GM19351 (cell line): ENCODE results near the gene EEFSEC.

Experiments used
- ATAC-seq: cut with Tn5 transposase; IDR thresholded peaks from one replicate; pipeline ENCODE4 v1.9.1; 2021; ENCODE audit warnings: mild to moderate bottlenecking, moderate library complexity; ENCODE audit not compliant: unreplicated experiment

Gene EEFSEC

GRCh38 chr3:128328546-128329458, 175.5 kb downstream of the EEFSEC start:
- ATAC-seq: no peak

DNA sequence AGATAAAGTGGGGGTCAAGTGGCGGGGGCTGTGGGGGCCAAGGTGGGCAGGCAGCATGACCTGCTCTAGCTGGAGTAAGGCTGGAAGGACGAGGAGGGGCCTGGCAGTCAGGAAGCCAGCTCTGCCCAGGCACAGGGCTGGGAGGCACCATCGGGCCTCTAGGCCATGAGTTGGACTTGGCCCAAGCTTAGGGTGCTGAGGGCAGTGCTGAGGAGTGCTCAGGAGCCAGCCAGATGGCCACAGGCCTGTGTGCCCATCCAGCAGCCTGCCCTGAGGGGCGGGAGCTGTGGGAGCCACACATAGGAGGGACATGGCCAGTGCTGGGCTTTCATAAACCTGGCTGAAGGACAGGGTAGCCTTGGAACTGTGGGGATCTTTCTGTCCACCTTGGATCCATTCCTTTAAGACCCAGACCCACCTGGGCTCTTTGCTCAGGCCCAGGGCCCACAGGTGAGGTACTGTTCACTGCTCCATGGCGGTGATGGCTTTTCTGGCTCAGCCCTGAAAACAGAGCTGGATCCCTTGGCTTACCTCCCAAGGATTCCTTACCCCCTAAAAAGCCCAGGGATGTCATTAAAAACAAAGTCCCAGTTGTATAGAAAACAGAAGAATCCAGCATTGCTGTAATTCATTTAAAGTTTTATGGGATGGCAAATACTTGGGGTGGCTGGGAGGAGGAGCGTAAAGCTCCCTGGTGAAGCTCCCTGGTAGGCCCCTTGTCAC, 176.4 kb downstream of the EEFSEC start:
- ATAC-seq: no peak

DNA sequence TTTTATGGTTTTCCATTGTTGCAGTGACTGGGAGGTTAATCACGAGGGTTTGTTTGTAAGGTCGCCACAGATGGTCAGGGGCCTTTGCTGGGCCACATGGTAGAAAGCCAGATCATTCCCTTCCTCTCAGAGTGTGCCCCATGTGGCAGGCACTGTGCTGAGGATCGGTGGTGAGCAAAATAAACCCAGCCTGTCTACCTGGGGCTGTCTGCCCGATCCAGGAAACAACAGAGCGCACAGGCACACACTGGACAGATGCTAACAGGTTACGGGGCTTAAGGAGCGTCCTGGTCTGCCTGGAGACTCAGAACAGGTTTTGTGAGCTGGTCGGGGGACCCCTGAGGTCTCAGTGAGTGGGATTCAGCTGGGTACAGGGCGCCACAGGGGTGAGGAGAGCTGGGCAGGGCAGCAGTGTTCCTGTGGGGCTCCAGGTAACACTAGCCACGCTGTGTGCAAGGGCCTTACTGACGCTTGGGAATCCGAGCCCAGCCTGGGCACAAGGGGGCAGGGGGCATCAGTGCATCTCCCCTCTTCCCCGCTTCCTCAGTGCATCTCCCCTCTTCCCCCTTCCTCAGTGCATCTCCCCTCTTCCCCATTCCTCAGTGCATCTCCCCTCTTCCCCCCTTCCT, 177.0 kb downstream of the EEFSEC start:
- no peak for ATAC-seq

- no peak for ATAC-seq
Observed at GRCh38 chr3:128334086-128334645, 180.9 kb downstream of the EEFSEC start.

DNA sequence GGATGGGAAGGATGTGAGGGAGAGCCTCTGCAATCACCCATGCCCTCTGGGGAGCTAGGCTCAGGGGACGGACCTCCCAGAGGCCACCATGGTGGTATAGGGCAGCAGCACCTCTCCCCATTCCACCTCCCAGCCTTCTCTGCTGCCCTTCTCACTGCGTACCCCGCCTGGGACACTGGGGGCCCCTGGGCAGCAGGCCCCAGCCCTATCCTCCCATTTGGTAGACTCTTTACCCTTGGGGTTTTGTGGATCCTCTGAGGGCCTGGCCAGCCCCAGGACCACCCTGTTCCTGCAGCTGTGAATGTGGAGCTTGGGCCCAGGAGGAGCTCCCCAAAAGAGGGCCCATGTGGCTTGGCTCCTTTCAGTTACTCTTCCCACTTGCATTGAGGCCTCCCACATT, 181.5 kb downstream of the EEFSEC start:
- ATAC-seq: no peak

- ATAC-seq: no peak
Observed at GRCh38 chr3:128335621-128336296, 182.5 kb downstream of the EEFSEC start.

GRCh38 chr3:128336337-128337156, 183.3 kb downstream of the EEFSEC start:
- no peak for ATAC-seq

GRCh38 chr3:128337305-128337704, 184.0 kb downstream of the EEFSEC start:
- ATAC-seq: no peak

DNA sequence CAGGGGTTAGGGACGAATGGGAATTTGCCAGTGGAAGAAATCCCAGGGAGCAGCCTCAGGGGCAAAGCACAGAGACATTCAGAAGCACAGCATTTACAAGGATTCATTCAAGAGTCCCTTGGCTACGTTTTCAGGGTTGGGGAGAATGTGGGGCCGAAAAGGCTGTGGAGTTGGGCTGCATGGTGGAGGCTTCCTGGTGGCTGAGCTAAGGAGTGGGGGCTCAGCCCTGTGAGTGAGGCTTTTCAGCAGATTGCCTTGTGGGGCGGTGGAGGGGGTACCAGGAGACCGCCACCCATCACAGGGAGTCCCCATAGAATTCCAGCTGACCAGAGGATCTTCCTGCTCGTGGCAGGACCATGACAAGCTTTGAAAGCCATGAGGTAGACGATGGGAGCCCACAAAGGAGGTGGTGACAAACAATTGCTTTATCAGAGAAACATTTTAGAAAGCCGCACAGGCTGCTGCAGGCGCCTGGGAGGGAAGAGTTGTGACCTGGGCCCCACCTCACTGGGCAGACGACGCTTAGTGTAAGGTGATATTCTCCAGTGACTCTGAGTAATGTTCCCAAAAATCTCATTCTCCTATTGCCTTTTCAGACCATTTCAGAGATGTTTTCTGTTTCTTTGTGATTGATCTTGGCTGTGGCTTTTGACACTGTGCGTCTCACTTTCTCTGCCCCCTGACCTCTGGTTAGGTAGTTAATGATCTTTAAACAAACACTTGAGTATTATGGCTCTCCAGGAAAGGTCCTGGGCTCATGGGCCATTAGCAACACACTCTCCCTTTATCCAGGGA, 185.5 kb downstream of the EEFSEC start:
- no peak for ATAC-seq

- ATAC-seq: no peak
Observed at GRCh38 chr3:128339491-128340012, 186.3 kb downstream of the EEFSEC start.

GRCh38 chr3:128340198-128340903, 187.1 kb downstream of the EEFSEC start:
- no peak for ATAC-seq

DNA sequence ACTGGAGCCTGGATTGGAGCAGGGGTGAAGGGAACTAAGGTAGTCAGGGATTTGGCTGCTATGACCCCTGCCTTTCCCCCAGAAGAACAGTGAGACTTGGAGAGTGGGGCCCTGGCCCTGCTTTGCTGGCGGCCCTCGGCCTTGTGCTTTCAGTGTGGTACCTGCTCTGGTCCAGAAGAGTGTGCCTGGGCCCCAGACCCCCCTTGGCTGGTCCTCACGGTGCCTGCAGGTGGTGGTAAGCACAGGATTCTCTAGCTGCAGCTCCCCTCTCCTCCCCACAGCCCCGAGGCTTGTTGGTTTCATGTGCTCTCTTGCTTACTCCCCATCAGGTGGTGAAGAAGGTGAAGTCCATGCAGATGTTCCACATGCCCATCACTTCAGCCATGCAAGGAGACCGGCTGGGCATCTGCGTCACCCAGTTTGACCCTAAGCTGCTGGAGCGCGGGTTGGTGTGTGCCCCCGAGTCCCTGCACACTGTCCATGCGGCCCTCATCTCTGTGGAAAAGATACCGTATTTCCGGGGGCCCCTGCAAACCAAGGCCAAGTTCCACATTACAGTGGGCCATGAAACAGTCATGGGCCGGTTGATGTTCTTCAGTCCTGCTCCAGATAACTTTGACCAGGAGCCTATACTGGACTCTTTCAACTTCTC, 187.7 kb downstream of the EEFSEC start:
- ATAC-seq: no peak

GRCh38 chr3:128341659-128342395, 188.5 kb downstream of the EEFSEC start:
- no peak for ATAC-seq

- ATAC-seq: no peak
Observed at GRCh38 chr3:128342701-128343180, 189.5 kb downstream of the EEFSEC start.

DNA sequence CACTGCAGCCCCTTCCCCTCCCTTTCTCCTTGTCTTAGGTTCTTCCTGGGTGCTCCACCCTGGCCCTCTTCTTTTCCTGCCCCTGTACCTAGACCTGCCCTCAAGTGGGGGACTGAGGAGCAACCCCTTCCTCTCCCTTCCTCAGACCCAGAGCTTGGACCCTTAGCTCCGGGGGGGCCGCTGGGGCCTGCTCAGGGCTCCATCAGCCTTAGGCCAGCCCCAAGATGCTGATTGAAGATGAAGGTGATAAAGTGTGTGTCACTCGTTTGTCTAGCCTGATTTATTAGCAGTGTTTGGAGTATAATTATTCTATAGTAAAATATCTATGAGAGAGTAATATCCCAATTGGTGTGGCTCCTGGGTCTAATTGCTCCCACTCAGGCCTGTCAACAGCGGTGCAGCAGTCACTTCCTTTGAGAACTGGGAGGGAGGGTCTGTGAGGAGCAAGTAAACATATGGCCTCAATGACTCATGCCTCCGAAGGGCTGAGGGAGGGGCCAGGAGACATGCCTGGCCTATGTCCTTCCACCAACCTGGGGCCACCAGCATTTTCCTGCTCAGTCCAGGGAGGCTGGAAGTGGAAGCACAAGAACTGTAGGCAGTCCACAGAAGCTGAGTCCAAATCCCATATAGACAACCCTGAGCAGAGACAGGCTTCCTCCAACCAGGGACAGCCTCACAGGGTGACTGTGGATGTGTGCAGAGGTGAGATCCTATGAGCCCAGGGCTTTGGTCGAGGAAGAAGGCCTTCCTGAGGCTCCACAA, 190.2 kb downstream of the EEFSEC start:
- no peak for ATAC-seq

- no peak for ATAC-seq
Observed at GRCh38 chr3:128344052-128344735, 190.9 kb downstream of the EEFSEC start.
